HepG2 (cell line): ENCODE measurements around the gene SYNJ2. TPM values are rescaled to one million over a fixed set of nuclear protein-coding genes. Genes with fewer than 3 reads are reported as not detected.

Experiments
- AGO2 ChIP-seq: fragments of 200-400 bp; formaldehyde crosslinking; optimal IDR thresholded peaks from 2 replicates; pipeline ENCODE3; 2017; ENCODE audit warnings: mild to moderate bottlenecking, low read depth, low read length, moderate library complexity
- ASH2L ChIP-seq: fragments of 300-600, 200-600 bp; sonication (generic); IDR thresholded peaks from 2 replicates; pipeline ENCODE4 v1.7.0; 2017; ENCODE audit warnings: low read depth, mild to moderate bottlenecking, moderate library complexity, mixed read lengths, low read length; ENCODE audit not compliant: insufficient read length
- CTCF ChIP-seq: sonication (generic); formaldehyde crosslinking; IDR thresholded peaks from 2 replicates; pipeline ENCODE4 v1.5.0; 2020; ENCODE audit warnings: mild to moderate bottlenecking, missing genetic modification reagents, moderate library complexity
- HIC2 ChIP-seq: sonication (generic); formaldehyde crosslinking; IDR thresholded peaks from 2 replicates; pipeline ENCODE4 v1.9.0; 2022; ENCODE audit warnings: low read depth, missing genetic modification reagents
- MAF1 ChIP-seq: sonication (generic); formaldehyde crosslinking; IDR thresholded peaks from 2 replicates; pipeline ENCODE4 v1.5.0; 2020; ENCODE audit warnings: missing genetic modification reagents, borderline replicate concordance
- MAFK ChIP-seq, 2 experiments: IDR thresholded peaks in 1 of 2; conservative IDR thresholded peaks in 1 of 2; 2 replicates each; pipeline ENCODE4 v1.6.1; 2011; ENCODE audit warnings: improper control_type of control experiment in 2 of 2, low read length in 2 of 2
- MXD3 ChIP-seq: IDR thresholded peaks from 2 replicates; pipeline ENCODE4 v1.6.1; 2016; ENCODE audit warnings: mild to moderate bottlenecking, missing biosample characterization, missing genetic modification reagents
- REL ChIP-seq: sonication (generic); formaldehyde crosslinking; conservative IDR thresholded peaks from 2 replicates; pipeline ENCODE4 v1.8.0; 2022; ENCODE audit warnings: mild to moderate bottlenecking, missing genetic modification reagents, moderate library complexity
- RXRA ChIP-seq: sonication (generic); formaldehyde crosslinking; IDR thresholded peaks from 2 replicates; pipeline ENCODE4 v1.5.1; 2020; ENCODE audit warnings: missing genetic modification reagents
- SIX4 ChIP-seq: sonication (generic); formaldehyde crosslinking; IDR thresholded peaks from 2 replicates; pipeline ENCODE4 v1.4.0; 2020; ENCODE audit warnings: missing genetic modification reagents
- SOX13 ChIP-seq, 3 experiments: fragments of 450-650 bp in 1 of 3; sonication (generic) in 1 of 3; formaldehyde crosslinking in 1 of 3; IDR thresholded peaks in 2 of 3; conservative IDR thresholded peaks in 1 of 3; 2 replicates each; pipeline versions ENCODE4 v1.5.0 to v1.6.1; 2016 to 2020; ENCODE audit warnings: antibody characterized with exemption in 1 of 3, mild to moderate bottlenecking in 1 of 3, missing compliant biosample characterization in 1 of 3, missing genetic modification reagents in 1 of 3, moderate library complexity in 1 of 3
- SSRP1 ChIP-seq: IDR thresholded peaks from 2 replicates; pipeline ENCODE4 v1.6.1; 2016; ENCODE audit warnings: control low read depth
- TAF15 ChIP-seq: fragments of 200-400 bp; formaldehyde crosslinking; IDR thresholded peaks from one replicate; pipeline ENCODE4 v1.6.1; 2018; ENCODE audit warnings: mild to moderate bottlenecking, low read depth, low read length; ENCODE audit not compliant: poor library complexity, severe bottlenecking
- YEATS2 ChIP-seq: sonication (generic); formaldehyde crosslinking; IDR thresholded peaks from 2 replicates; pipeline ENCODE4 v1.4.0; 2020; ENCODE audit warnings: missing genetic modification reagents, borderline replicate concordance
- ZBTB38 ChIP-seq: sonication (generic); formaldehyde crosslinking; IDR thresholded peaks from 2 replicates; pipeline ENCODE4 v1.5.1; 2020; ENCODE audit warnings: mild to moderate bottlenecking, missing genetic modification reagents
- ZBTB4 ChIP-seq: sonication (generic); formaldehyde crosslinking; IDR thresholded peaks from 2 replicates; pipeline ENCODE4 v1.4.0; 2020; ENCODE audit warnings: missing genetic modification reagents, mild to moderate bottlenecking, borderline replicate concordance
- ZNF276 ChIP-seq: sonication (generic); formaldehyde crosslinking; IDR thresholded peaks from 2 replicates; pipeline ENCODE4 v1.4.0; 2020; ENCODE audit warnings: mild to moderate bottlenecking, low read depth, missing genetic modification reagents
- ZNF879 ChIP-seq: sonication (generic); formaldehyde crosslinking; IDR thresholded peaks from 2 replicates; pipeline ENCODE4 v1.8.1; 2023; ENCODE audit warnings: missing genetic modification reagents
- polyA plus RNA-seq, 8 experiments: library from polyadenylated mRNA; depleted of rRNA in 3 of 8; stranded (reverse) in 7 of 8; unstranded in 1 of 8; fragments of >200 nt; fragmentation: Illumina TruSeq in 4 of 8; extraction: Trizol in 4 of 8; gene quantifications; 2 replicates each; pipeline versions ENCODE4 v1.2.1 to v1.2.3, GENCODE V29; 2011 to 2016; ENCODE audit warnings: low read depth in 4 of 8, missing spikeins in 1 of 8, mixed read lengths in 1 of 8; ENCODE audit not compliant: insufficient read depth in 1 of 8
- total RNA-seq, 5 experiments: library from RNA; depleted of rRNA; stranded (reverse); fragments of >200 nt; fragmentation: Illumina TruSeq; extraction: Trizol; gene quantifications; 2 replicates each; pipeline ENCODE4 v1.2.3, GENCODE V29; 2016; ENCODE audit warnings: low read depth in 1 of 5

SYNJ2 gene
- total and polyA plus RNA-seq, 2 of the 13 experiments (the other 11 are each of a cell fraction or from before 2014, with no cell fraction given): 39.1 to 57.6 TPM

GRCh38 chr6:157989541-157990289 lies 8.1 kb downstream of the SYNJ2 start (continued):
- TF ChIP-seq ZNF276 (CRISPR knock-in tag) (no peak), MXD3 (0 out of 2 replicates have a peak, but pooled peaks have one; percentile 25), TAF15 (no peak), RXRA (CRISPR knock-in tag) (peak; percentile 23; the same call in 1 of the 2 replicates), ASH2L (no peak), ZBTB38 (peak; percentile 92), MAF1 (CRISPR knock-in tag) (0 out of 2 replicates have a peak, but pooled peaks have one; percentile 43), ZBTB4 (CRISPR knock-in tag) (peak; percentile 85), SOX13 (IDR thresholded peaks at IDR 0.05) (no peak), SOX13 (CRISPR knock-in tag; conservative IDR thresholded peaks at IDR 0.05 in 1 of 2, IDR thresholded peaks at IDR 0.05 in 1 of 2) (0 out of 4 replicates have a peak, but pooled peaks of 1 of the 2 experiments have one; percentile 4), REL (no peak), CTCF (peak; percentile 13; the same call in 1 of the 2 replicates), AGO2 (peak; percentile 86), SSRP1 (peak; percentile 61; the same call in 1 of the 2 replicates), HIC2 (CRISPR knock-in tag) (peak; percentile 84), ZNF879 (CRISPR knock-in tag) (no peak), MAFK (conservative IDR thresholded peaks at IDR 0.05 in 1 of 2, IDR thresholded peaks at IDR 0.05 in 1 of 2; ENCODE audit: low read length in 2 of 2) (no peak), SIX4 (CRISPR knock-in tag) (peak; percentile 61; the same call in 1 of the 2 replicates), YEATS2 (CRISPR knock-in tag) (no peak)
